Gastroesophageal sphincter (tissue), 4 donors: ENCODE measurements around the gene EXOC3L4. TPM values are rescaled to one million over a fixed set of nuclear protein-coding genes. Genes with fewer than 3 reads are reported as not detected.

Experiments
- ATAC-seq: fragments of 150-250 bp; one replicate; pipeline ENCODE4 v1.9.1; 2016; ENCODE audit warnings: mild to moderate bottlenecking, moderate library complexity
- H3K27ac ChIP-seq, 4 donors: fragments of 200-600 bp; sonication (generic) in 3 of 4; 1 replicate in 3 of 4; 2 replicates in 1 of 4; pipeline ENCODE4 v1.5.1; 2016 to 2019
- H3K27me3 ChIP-seq: fragments of 200-600 bp; sonication (generic); one replicate; pipeline ENCODE4 v1.5.1; 2019
- H3K36me3 ChIP-seq, 2 donors: fragments of 200-600 bp; sonication (generic); one replicate each; pipeline ENCODE4 v1.5.1; 2019; ENCODE audit warnings: control low read depth in 1 of 2
- H3K4me1 ChIP-seq, 3 donors: fragments of 200-600 bp; sonication (generic); 1 replicate in 2 of 3; 2 replicates in 1 of 3; pipeline ENCODE4 v1.5.1; 2016 to 2019; ENCODE audit warnings: control low read depth in 2 of 3
- H3K4me3 ChIP-seq, 2 donors: fragments of 200-600 bp; sonication (generic); one replicate each; pipeline ENCODE4 v1.5.1; 2019; ENCODE audit warnings: mild to moderate bottlenecking in 1 of 2, moderate library complexity in 1 of 2
- H3K9me3 ChIP-seq, 3 donors: fragments of 200-600 bp; sonication (generic); one replicate each; pipeline ENCODE4 v1.5.1; 2017 to 2019; ENCODE audit warnings: control low read depth in 2 of 3
- EP300 ChIP-seq: sonication (generic); formaldehyde crosslinking; IDR thresholded peaks from one replicate; pipeline ENCODE4 v1.6.1; 2017; ENCODE audit warnings: antibody characterized with exemption, mild to moderate bottlenecking
- POLR2A ChIP-seq, 2 donors: fragments of 450-650 bp; IDR thresholded peaks; one replicate each; pipeline ENCODE4 v1.6.1; 2017; ENCODE audit warnings: antibody characterized with exemption in 2 of 2, mild to moderate bottlenecking in 2 of 2, moderate library complexity in 1 of 2
- POLR2AphosphoS5 ChIP-seq: sonication (generic); formaldehyde crosslinking; IDR thresholded peaks from one replicate; pipeline ENCODE4 v1.6.1; 2017; ENCODE audit warnings: antibody characterized with exemption
- WGBS, 2 donors: methylation state at CpG; one replicate each; pipeline ENCODE4 v1.1.5; 2018; ENCODE audit warnings: low coverage in 1 of 2; 5-methylcytosine and 5-hydroxymethylcytosine counted together
- total RNA-seq, 4 donors: library from RNA; depleted of rRNA; stranded (reverse); fragments of >200 nt; gene quantifications; one replicate each; pipeline ENCODE4 v1.1.0, GENCODE V29; 2016
- TF ChIP-seq, protein P1 (sequence below), 4 experiments: fragments of 200-600 bp in 2 of 4; fragments of 450-650 bp in 2 of 4; sonication (generic) in 1 of 4; IDR thresholded peaks; one replicate each; pipeline ENCODE4 v1.5.1; 2017 to 2019; ENCODE audit warnings: antibody characterized with exemption in 4 of 4, mild to moderate bottlenecking in 2 of 4, moderate library complexity in 2 of 4

EXOC3L4 gene
- total RNA-seq, 4 donors from 2014 or later, result 0.40 to 3.6 (median 0.45) TPM; not detected in 1

GRCh38 chr14:103123634-103124500 is 29.3 kb downstream of the EXOC3L4 start:
- no peak for TF ChIP-seq POLR2A (IDR thresholded peaks at IDR 0.05)
- TF ChIP-seq, protein P1, sequence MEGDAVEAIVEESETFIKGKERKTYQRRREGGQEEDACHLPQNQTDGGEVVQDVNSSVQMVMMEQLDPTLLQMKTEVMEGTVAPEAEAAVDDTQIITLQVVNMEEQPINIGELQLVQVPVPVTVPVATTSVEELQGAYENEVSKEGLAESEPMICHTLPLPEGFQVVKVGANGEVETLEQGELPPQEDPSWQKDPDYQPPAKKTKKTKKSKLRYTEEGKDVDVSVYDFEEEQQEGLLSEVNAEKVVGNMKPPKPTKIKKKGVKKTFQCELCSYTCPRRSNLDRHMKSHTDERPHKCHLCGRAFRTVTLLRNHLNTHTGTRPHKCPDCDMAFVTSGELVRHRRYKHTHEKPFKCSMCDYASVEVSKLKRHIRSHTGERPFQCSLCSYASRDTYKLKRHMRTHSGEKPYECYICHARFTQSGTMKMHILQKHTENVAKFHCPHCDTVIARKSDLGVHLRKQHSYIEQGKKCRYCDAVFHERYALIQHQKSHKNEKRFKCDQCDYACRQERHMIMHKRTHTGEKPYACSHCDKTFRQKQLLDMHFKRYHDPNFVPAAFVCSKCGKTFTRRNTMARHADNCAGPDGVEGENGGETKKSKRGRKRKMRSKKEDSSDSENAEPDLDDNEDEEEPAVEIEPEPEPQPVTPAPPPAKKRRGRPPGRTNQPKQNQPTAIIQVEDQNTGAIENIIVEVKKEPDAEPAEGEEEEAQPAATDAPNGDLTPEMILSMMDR (IDR thresholded peaks at IDR 0.05), result peak in 2 of 4 experiments; percentile 31 to 49
- ATAC-seq, result peak; percentile 21
- 67% methylated on average over 3 of the region's 48 CpGs; no CpG with 5 or more reads in 1 of the 2 donors for WGBS, 2 donors
- Histone ChIP-seq H3K27me3 (peaks cover 41% of the 10 kb centered on the region), H3K36me3 (no peaks in the 10 kb centered on the region), H3K4me3 (peak overlapping the region; percentile 33 to 73), H3K27ac (peak overlapping the region; percentile 47 to 91 (median 90)), H3K4me1 (peaks cover 0 to 89% (median 42%) of the 10 kb centered on the region in 3 donors), H3K9me3 (no peaks in the 10 kb centered on the region)

DNA sequence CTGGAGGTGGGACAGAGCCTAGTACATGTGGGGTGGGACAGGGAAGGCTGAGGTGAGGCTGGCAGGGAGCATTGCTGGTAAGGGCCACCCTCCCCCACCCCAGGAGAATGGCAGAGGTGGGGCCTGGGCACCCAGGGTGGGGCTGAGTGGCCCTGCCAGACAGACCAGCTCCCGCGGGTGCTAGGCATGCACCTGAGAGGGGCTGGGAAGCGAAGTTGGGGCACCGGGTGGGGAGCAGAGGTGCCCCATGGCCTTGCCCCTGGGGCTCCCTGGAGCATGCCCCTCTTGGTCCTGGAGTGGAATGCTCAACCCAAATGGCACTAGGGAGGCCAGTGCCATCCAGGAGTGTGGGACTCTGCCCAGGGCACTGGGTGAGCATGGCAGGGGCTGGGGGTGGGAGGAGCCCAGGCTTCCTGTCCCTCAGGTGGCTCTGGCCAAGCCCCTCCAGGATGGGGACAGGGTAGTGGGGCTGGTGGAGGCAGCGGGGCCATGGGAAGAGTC is 30.0 kb downstream of the EXOC3L4 start:
- 80% methylated on average over 1 of the region's 5 CpGs; no CpG with 5 or more reads in 1 of the 2 donors for WGBS, 2 donors
- Histone ChIP-seq H3K27me3 (peaks cover 41% of the 10 kb centered on the region), H3K9me3 (no peaks in the 10 kb centered on the region), H3K4me3 (peak overlapping the region in 1 of 2 donors; percentile 73), H3K27ac (peak overlapping the region in 3 of 4 donors; percentile 9 to 91 (median 88)), H3K36me3 (peaks cover 0 to under 1% of the 10 kb centered on the region in 2 donors), H3K4me1 (peaks cover 0 to 92% (median 45%) of the 10 kb centered on the region in 3 donors)
- no peak for ATAC-seq
- no peak for TF ChIP-seq EP300
- TF ChIP-seq POLR2AphosphoS5, result no peak
- TF ChIP-seq POLR2A (IDR thresholded peaks at IDR 0.05), result no peak
- TF ChIP-seq, protein P1 (IDR thresholded peaks at IDR 0.05), result no peak

DNA sequence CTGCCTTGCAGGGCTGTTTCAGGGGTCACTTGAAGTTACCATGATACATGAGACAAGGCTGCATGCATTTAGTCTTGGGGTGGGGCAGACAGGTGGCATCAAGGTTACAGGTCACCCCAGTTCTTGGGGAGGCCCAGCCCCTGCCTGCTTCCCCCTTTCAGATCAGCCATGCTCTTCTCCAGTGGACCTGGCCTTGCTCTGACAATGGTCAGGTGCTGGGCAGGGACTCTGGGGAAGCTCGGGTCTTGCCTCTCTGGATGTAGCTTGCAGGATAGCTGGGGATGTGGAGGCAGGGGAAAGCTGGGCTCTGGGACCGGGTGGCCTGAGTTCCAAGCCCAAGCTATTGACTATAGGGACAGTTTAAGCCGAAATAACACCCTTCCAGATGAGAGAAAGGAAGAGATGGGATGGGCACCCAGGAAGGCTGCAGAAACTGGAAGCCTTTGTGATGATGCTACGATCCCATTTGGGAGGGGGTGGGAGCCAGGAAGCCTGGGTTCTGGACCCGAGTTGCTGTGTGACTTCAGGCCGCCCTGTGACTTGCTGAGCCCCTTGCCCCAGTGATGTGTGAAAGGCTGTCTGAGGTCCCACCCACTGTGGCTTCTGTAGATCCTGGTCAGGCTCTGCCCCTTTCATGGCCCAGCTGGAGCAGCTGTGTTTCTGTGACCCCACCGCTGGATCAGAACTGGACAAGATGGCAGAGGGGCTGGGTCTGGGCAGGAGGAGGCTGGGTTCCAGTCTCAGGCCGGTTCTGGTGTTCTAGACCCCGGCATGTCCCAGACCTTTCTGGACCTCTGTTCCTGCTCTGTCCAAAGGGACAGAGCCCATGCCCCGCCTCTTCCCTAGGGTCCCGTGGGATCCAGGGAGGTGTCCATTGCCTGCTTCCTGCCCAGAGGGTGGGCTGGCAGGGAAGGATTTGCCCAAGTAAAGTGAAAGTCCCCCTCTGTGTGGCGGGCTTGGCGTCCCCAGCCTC is 30.9 kb downstream of the EXOC3L4 start:
- Histone ChIP-seq H3K36me3 (peaks cover 0 to 9% of the 10 kb centered on the region in 2 donors), H3K4me3 (peak overlapping the region in 1 of 2 donors; percentile 73), H3K27me3 (peaks cover 41% of the 10 kb centered on the region), H3K9me3 (no peaks in the 10 kb centered on the region), H3K27ac (peak overlapping the region in 3 of 4 donors; percentile 15 to 91 (median 88)), H3K4me1 (peaks cover 0 to 98% (median 52%) of the 10 kb centered on the region in 3 donors)
- TF ChIP-seq POLR2A (IDR thresholded peaks at IDR 0.05) (no peak), EP300 (no peak), POLR2AphosphoS5 (no peak)
- TF ChIP-seq, protein P1 (IDR thresholded peaks at IDR 0.05), result no peak
- no peak for ATAC-seq
- 80% methylated on average over 2 of the region's 13 CpGs; no CpG with 5 or more reads in 1 of the 2 donors for WGBS, 2 donors

- Histone ChIP-seq H3K4me1 (peaks cover 0 to 98% (median 51%) of the 10 kb centered on the region in 3 donors), H3K9me3 (no peaks in the 10 kb centered on the region), H3K27ac (peak overlapping the region in 3 of 4 donors; percentile 15 to 91 (median 60)), H3K36me3 (peaks cover 0 to 18% of the 10 kb centered on the region in 2 donors), H3K4me3 (peak overlapping the region in 1 of 2 donors; percentile 73), H3K27me3 (peaks cover 37% of the 10 kb centered on the region)
- no peak for TF ChIP-seq POLR2A (IDR thresholded peaks at IDR 0.05)
- TF ChIP-seq EP300, result no peak
- TF ChIP-seq, protein P1 (IDR thresholded peaks at IDR 0.05), result no peak
- TF ChIP-seq POLR2AphosphoS5, result no peak
- ATAC-seq, result no peak
- 75% methylated on average over 1 of the region's 22 CpGs; no CpG with 5 or more reads in 1 of the 2 donors for WGBS, 2 donors
Observed at GRCh38 chr14:103126088-103126872, 31.8 kb downstream of the EXOC3L4 start.
